HG02870 (cell line): ENCODE measurements around the gene CDKN1C.

Experiments used
- ATAC-seq: cut with Tn5 transposase; IDR thresholded peaks from one replicate; pipeline ENCODE4 v1.9.1; 2021; ENCODE audit warnings: mild to moderate bottlenecking, moderate library complexity; ENCODE audit not compliant: unreplicated experiment

Gene CDKN1C

DNA sequence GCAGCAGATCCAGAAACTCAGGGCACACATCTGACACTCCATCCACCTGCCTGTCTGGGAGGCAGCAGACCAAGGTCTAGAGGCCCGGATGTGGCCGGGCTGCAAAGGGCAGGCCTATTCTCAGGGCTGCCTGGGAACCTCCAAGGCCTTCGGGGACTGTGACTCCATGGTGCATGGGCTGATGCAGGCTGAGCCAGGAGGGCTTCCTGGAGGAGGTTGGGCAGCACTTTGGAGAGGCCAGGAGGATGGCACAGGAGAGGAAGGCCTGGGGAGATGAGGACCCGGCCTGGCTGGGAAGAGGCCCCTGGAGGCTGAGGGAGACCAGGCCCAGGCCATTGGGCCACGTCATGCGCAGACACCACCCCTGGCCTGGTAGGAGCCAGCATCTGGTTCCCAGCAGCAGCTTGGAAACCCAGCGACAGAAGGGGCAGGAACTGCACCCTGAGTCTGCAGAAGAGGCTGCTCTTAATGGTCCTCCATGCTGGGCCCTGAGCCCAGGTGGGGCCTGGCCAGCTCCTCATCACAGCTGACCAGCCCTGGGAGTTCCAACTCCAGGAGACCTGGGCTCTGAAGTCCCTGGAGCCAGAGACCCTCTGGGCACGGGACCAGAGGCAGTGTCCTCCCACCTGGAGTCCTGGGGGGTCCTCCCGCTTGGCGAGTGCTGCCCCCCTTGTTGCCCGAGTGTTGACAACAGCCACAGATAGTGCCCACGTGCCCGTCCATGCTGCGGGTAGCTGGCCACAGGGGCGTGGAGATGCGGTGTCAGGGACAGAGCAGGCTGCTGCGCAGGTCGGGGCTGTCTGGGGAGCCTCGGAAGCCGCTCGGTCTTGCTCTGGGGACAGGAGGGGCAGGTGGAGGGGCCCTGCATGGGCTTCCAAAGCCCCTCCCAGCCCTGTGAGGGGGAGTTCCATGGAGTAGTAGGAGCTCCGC lies 38.1 kb upstream of the CDKN1C start:
- no peak for ATAC-seq

DNA sequence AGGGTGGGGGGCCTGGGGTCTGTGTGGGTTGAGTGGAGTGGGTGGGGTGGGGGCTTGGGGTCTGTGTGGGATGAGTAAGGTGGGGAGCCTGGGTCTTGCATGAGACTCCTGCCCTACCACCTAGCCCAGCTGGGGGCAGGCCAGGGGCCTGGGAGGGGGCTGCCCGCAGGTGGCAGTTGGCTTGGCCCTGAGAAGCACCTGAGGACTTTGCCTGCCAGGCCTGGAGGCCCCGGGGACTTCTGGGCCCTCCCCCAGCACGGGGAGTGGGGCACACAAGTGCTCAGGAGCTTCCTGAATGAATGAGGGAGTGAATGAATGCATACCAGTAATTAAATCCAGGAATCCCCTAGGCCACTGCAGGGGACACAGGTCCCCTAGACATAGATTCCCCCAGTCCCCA lies 37.1 kb upstream of the CDKN1C start:
- ATAC-seq = no peak

- no peak for ATAC-seq
These were observed 36.3 kb upstream of the CDKN1C start for GRCh38 chr11:2921742-2922493.

DNA sequence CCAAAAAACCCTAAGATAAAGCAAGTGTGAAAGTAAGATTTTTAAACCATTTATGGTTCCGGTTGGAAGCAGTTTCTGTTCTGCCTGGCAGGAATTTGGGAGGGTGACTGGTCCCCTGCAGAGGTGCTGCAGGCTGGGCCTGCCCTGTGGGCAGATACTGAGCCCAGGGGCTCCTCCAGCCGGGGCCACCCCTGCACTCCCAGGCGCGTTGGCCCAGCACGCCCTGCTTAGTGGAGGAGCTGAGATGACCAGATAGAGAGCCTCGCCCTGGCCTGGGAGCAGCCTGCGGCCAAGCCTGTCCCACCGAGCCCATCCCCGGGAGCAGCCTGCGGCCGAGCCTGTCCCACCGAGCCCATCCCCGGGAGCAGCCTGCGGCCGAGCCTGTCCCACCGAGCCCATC lies 35.7 kb upstream of the CDKN1C start:
- no peak for ATAC-seq

DNA sequence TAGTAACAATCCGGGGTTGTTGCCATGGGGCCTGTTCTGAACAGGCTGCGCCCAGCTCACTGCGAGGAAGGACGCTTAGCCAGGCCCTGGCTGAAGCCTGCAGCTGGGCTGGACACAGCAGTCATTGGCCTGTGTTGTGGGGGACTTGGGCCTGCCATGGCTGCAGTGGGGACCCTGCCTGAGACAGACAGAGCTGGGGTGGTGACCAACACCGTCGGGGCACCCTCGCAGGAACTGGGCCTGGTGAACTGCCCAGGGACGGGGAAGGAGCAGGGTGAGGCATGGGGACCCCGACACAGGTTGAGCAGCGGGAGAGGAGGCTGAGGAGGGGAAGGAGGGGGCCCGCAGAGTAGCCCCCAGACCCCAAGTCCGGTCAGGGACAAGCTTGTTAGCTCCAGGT lies 34.8 kb upstream of the CDKN1C start:
- ATAC-seq = no peak

DNA sequence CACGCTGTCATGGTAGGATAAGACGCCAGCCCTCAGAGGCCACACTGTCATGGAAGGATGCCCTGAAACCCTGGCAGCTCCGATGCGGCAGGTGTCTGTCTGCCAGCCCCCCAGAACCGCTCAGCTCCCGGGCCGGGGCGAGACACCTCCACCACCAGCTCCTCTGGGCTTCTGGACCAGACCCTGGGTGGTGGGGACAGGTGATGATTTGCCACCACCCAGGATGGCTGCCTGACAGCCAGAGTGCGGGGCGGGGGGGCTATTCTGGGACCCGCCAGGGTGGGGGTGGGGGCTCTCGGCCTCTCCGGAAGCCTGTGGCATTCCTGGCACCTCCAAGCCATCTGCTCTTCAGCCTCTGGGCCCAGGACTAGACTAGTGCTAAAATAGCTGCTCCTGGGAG lies 34.3 kb upstream of the CDKN1C start:
- no peak for ATAC-seq

DNA sequence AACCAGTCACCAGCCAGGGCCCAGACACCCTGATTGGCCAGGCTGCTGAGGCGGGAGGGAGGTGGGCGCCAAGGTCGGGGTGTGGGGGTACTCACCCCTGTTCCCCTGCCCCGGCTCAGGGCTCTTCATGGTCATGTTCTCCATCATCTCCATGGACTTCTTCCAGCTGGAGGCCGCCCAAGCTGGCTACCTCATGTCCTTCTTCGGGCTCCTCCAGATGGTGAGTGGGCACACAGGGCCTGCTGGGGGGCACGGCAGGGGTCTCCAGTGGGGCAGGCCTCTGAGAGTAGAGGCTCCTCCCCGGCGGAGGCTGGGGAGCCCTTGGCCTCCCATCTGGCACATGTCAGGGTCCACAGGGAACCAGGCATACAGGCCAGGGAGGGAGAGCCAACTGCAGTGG lies 33.6 kb upstream of the CDKN1C start:
- no peak for ATAC-seq

- ATAC-seq = no peak
These were observed 32.4 kb upstream of the CDKN1C start for GRCh38 chr11:2917842-2918490.

GRCh38 chr11:2916892-2917645 lies 31.5 kb upstream of the CDKN1C start:
- ATAC-seq = no peak

DNA sequence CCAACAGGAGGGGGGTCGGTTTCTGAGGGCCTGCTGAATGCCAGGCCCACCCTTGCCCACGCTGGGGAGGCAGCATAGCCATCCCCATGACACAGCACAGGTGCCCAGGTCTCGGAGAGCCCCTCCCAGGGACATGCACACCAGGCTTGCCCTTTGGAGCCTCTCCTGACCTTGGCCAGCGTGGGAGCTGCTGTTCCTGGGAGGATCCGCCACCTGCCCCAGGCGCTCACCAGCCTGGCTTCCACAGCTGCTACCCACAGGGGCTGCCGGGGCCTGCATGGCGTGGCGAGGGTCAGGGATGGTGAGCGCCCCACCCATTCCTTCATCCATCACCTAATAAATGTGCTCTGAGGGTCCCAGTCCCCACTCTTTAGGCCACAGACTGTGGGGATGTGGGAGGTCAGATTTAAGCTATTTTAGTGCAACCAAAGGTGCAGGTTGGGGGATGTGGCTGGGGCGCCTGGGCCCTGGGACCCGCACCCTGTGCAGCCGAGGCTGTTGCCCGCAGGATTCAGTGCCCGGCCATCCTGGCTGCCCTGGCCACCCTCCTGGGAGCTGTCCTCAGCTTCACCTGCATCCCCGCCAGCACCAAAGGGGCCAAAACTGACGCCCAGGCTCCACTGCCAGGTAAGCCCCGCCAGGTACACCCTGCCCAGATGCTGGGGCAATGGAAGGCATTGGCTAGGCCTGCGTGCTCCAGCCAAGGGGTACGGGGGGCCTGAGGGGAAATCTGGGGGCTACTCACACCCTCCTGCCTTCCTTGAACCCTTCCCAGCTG lies 30.7 kb upstream of the CDKN1C start:
- no peak for ATAC-seq

DNA sequence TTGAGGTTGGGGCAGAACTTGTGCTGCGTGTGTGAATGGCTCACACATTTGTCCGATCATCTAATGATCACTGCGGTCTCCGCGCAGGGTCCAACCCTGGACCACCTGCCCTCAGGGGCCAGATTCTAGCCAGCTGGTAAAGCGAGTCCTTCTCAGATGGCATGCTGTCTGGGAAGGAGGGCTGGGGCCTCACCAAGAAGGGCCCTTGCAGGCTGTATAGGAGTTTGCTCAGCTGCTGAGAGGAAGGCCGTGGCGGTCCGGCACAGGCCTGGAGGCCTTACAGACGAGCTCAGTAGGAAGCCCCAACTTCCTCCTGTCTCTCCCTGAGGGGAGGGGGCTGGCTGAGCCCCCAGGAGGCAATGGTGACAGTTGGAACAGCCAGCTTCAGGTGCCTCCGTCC lies 29.9 kb upstream of the CDKN1C start:
- no peak for ATAC-seq

GRCh38 chr11:2914455-2915195 lies 29.1 kb upstream of the CDKN1C start:
- no peak for ATAC-seq

- no peak for ATAC-seq
These were observed 28.2 kb upstream of the CDKN1C start for GRCh38 chr11:2913776-2914175.

- no peak for ATAC-seq
These were observed 27.4 kb upstream of the CDKN1C start for GRCh38 chr11:2913019-2913431.

DNA sequence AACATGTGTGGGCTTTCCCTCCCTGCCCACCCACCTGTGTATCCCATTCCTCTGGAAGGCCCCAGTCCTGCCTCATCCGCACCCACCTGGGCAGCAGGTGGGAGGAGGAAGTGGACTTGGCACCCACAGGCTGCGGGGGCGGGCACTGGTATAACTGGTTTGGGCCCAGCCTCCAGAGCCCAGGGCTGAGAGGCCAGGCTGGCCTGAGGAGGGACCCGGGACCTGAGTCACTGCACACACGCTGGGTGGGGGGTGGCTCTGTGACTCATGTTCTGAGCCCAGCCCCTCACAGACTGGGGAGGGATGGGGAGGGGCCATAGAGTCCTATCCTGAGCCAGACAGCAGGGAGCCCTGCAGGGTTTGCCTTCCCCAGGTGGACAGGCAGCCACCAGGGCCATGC lies 26.9 kb upstream of the CDKN1C start:
- no peak for ATAC-seq

DNA sequence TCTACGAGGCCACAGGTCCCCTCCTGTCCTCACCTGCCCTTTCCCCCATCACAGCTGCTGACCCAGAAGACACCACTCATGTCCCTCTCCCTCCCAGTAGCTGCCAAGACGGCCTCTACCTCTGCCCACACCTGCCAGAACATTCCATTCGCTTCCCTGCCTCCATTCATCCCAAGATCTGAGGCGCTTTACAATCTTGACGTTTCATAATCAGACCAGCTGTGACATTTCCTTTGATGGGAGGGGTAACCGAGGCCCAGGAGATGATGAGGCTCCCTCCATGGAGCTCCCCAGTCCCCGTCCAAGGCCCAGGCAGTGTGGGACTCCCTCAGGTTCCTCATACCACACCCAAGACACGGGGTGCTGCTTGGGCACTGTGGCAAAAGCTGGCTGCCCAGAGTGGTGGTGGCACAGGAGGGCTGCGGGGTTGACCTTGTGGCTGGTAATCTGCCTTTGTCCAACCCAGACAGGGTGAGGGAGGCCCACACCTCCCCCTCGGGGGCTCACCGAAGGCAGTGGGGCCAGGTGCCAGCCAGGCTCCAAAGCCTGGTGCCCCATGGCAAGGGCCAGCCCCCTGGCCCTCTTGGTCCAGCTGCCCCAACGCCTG lies 26.3 kb upstream of the CDKN1C start:
- no peak for ATAC-seq

DNA sequence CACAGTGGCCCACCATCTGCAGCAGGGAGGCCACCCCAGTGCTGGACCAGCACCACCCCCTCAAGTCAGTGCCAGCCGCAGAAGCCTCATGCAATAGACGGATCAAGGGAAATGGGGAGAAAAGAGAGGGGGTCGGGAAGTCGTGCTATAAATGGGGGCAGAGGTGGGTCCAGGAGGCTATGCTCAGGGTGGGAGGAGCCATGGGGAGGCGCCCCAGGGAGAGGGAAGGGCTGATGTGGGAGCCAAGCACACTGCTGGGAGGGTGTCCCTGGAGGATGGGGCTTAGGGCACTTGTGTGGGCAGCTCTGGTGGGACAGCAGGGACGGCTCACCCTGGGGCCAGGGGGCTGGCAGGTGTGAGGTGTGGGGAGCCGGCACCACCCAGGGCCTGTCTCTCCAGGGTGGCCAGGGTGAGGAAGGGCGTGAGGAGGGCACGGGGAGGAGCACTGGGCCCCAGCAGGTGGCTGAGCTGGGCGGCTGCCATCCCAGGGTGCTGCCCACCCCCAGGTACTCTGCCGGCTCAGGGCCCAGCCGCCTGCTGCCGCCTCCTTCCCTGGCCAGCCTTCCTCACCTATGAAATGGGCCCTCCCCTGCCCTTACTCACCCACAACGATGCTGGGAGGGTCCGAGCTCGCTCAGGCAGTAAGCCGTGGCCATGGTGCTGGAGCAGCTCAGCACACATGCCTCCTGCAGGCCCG lies 25.7 kb upstream of the CDKN1C start:
- ATAC-seq = no peak

- ATAC-seq = no peak
These were observed 24.9 kb upstream of the CDKN1C start for GRCh38 chr11:2910401-2910955.
